Gastroesophageal sphincter (tissue), 3 donors: ENCODE results near the gene MINDY1.

Experiments
- EP300 ChIP-seq: sonication (generic); formaldehyde crosslinking; IDR thresholded peaks from one replicate; pipeline ENCODE4 v1.6.1; 2017; ENCODE audit warnings: antibody characterized with exemption, mild to moderate bottlenecking
- TF ChIP-seq, protein P1 (sequence below), 4 experiments: fragments of 200-600 bp in 2 of 4; fragments of 450-650 bp in 2 of 4; sonication (generic) in 1 of 4; IDR thresholded peaks; one replicate each; pipeline ENCODE4 v1.5.1; 2017 to 2019; ENCODE audit warnings: antibody characterized with exemption in 4 of 4, mild to moderate bottlenecking in 2 of 4, moderate library complexity in 2 of 4

- TF ChIP-seq, protein P1, sequence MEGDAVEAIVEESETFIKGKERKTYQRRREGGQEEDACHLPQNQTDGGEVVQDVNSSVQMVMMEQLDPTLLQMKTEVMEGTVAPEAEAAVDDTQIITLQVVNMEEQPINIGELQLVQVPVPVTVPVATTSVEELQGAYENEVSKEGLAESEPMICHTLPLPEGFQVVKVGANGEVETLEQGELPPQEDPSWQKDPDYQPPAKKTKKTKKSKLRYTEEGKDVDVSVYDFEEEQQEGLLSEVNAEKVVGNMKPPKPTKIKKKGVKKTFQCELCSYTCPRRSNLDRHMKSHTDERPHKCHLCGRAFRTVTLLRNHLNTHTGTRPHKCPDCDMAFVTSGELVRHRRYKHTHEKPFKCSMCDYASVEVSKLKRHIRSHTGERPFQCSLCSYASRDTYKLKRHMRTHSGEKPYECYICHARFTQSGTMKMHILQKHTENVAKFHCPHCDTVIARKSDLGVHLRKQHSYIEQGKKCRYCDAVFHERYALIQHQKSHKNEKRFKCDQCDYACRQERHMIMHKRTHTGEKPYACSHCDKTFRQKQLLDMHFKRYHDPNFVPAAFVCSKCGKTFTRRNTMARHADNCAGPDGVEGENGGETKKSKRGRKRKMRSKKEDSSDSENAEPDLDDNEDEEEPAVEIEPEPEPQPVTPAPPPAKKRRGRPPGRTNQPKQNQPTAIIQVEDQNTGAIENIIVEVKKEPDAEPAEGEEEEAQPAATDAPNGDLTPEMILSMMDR (IDR thresholded peaks at IDR 0.05): no peak
- TF ChIP-seq EP300: no peak
These were observed 3.5 kb downstream of the MINDY1 start for GRCh38 chr1:151003180-151003579.
